ENCODE measurements around the gene MCF2L2. TPM values are rescaled to one million over a fixed set of nuclear protein-coding genes. Genes with fewer than 3 reads are reported as not detected.

The MCF2L2 gene
- total and polyA plus RNA-seq, 2 donors (not counting 1 experiment from before 2014, with no cell fraction given) = 0.03 to 1.6 TPM

DNA sequence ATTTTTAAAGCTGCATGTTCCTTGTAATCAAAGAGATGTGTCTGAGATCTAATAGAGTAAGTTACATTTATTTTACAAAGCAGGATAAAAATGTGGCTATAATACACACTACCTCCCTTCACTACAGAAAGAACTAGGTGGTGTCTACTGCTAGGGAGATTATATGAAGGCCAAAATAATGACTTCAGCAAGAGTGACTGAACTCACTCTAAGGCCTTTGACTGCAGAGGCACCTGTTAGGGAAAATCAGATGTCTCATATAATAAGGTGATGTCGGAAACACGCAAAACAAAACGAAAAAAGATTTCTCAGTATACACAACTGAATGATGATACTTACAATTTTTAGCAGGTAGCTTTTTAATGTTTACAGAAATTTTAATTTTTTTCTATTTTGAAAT lies 156.3 kb downstream of the MCF2L2 start:
- Mint-ChIP-seq H3K4me1 (no peaks in the 10 kb centered on the region), H3K27me3 (peaks cover 13% of the 10 kb centered on the region), H3K9me3 (ENCODE audit: insufficient read depth) (no peaks in the 10 kb centered on the region), H3K4me3 (no peak overlapping the region), H3K27ac (no peak overlapping the region)
- Histone ChIP-seq H3K27ac (ENCODE audit: low read length in 2 of 2) (no peak overlapping the region), H3K9me3 (ENCODE audit: control extremely low read depth in 1 of 3, control insufficient read depth in 2 of 3, insufficient read depth in 1 of 3, low read length in 2 of 3) (no peaks in the 10 kb centered on the region), H4K20me1 (ENCODE audit: control insufficient read depth, insufficient read depth, low read length, poor library complexity, severe bottlenecking) (no peaks in the 10 kb centered on the region), H2AFZ (ENCODE audit: insufficient read depth, low read depth, low read length, poor library complexity, severe bottlenecking) (no peak overlapping the region), H3K4me2 (replicated peaks; ENCODE audit: low read depth, low read length, poor library complexity, severe bottlenecking) (no peak overlapping the region), H3K9ac (ENCODE audit: low read length) (no peak overlapping the region), H3K4me3 (ENCODE audit: control extremely low read depth in 1 of 5, extremely low read depth in 1 of 5, insufficient read depth in 1 of 5, low read depth in 2 of 5, low read length in 4 of 5) (no peak overlapping the region), H3K79me2 (ENCODE audit: control insufficient read depth, insufficient read depth, low read length) (no peaks in the 10 kb centered on the region), H3K4me1 (ENCODE audit: control insufficient read depth in 2 of 2, insufficient read depth in 2 of 2, low read length in 2 of 2) (no peaks in the 10 kb centered on the region), H3K36me3 (replicated peaks in 1 of 2; ENCODE audit: control extremely low read depth in 1 of 2, control insufficient read depth in 1 of 2, extremely low read depth in 1 of 2, insufficient read depth in 2 of 2, low read length in 1 of 2) (no peaks in the 10 kb centered on the region), H3K27me3 (replicated peaks in 1 of 4; ENCODE audit: control extremely low read depth in 1 of 4, control insufficient read depth in 3 of 4, insufficient read depth in 4 of 4, low read length in 3 of 4) (no peaks in the 10 kb centered on the region)
- CTCF ChIA-PET = interaction anchor here (0.8 to 1.2 kb wide), 2 partner anchors 10 kb away, joined by 3 read pairs; no protein-coding TSS in a partner anchor
- no peak for ATAC-seq (ENCODE audit: low read depth)
- TF ChIP-seq, protein P1, sequence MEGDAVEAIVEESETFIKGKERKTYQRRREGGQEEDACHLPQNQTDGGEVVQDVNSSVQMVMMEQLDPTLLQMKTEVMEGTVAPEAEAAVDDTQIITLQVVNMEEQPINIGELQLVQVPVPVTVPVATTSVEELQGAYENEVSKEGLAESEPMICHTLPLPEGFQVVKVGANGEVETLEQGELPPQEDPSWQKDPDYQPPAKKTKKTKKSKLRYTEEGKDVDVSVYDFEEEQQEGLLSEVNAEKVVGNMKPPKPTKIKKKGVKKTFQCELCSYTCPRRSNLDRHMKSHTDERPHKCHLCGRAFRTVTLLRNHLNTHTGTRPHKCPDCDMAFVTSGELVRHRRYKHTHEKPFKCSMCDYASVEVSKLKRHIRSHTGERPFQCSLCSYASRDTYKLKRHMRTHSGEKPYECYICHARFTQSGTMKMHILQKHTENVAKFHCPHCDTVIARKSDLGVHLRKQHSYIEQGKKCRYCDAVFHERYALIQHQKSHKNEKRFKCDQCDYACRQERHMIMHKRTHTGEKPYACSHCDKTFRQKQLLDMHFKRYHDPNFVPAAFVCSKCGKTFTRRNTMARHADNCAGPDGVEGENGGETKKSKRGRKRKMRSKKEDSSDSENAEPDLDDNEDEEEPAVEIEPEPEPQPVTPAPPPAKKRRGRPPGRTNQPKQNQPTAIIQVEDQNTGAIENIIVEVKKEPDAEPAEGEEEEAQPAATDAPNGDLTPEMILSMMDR (IDR thresholded peaks at IDR 0.05) = no peak
- no peak for TF ChIP-seq EZH2 (IDR thresholded peaks at IDR 0.05; ENCODE audit: borderline replicate concordance, insufficient read depth, low read depth, low read length, poor library complexity, severe bottlenecking)
- intact Hi-C loops (cut with micrococcal nuclease) = no loop called here
- POLR2A ChIA-PET = no interaction called here
- no peak for DNase-seq
- WGBS (ENCODE audit: insufficient coverage) = no CpG with 5 or more reads among the region's 3 CpGs

DNA sequence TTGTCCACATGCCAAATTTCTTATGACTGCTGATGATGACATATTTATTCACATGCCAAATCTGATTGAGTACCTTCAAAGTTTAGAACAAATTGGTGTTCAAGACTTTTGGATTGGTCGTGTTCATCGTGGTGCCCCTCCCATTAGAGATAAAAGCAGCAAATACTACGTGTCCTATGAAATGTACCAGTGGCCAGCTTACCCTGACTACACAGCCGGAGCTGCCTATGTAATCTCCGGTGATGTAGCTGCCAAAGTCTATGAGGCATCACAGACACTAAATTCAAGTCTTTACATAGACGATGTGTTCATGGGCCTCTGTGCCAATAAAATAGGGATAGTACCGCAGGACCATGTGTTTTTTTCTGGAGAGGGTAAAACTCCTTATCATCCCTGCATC lies 158.1 kb downstream of the MCF2L2 start:
- WGBS (ENCODE audit: insufficient coverage) = 100% methylated on average over 2 of the region's 7 CpGs
- no peaks in the 10 kb centered on the region for H3K4me1 Mint-ChIP-seq
- H3K4me3 Mint-ChIP-seq = no peak overlapping the region
- no peaks in the 10 kb centered on the region for H3K9me3 ChIP-seq (ENCODE audit: control extremely low read depth in 1 of 3, control insufficient read depth in 2 of 3, insufficient read depth in 1 of 3, low read length in 2 of 3)
- no peak for ATAC-seq (ENCODE audit: low read depth)
- no peaks in the 10 kb centered on the region for H3K36me3 ChIP-seq (replicated peaks in 1 of 2; ENCODE audit: control extremely low read depth in 1 of 2, control insufficient read depth in 1 of 2, extremely low read depth in 1 of 2, insufficient read depth in 2 of 2, low read length in 1 of 2)
- no peaks in the 10 kb centered on the region for H3K79me2 ChIP-seq (ENCODE audit: control insufficient read depth, insufficient read depth, low read length)
- H3K9me3 Mint-ChIP-seq (ENCODE audit: insufficient read depth) = no peaks in the 10 kb centered on the region
- no peak for DNase-seq
- TF ChIP-seq, protein P1 (IDR thresholded peaks at IDR 0.05) = no peak
- no peak for TF ChIP-seq EZH2 (IDR thresholded peaks at IDR 0.05; ENCODE audit: borderline replicate concordance, insufficient read depth, low read depth, low read length, poor library complexity, severe bottlenecking)
- no peak overlapping the region for H2AFZ ChIP-seq (ENCODE audit: insufficient read depth, low read depth, low read length, poor library complexity, severe bottlenecking)
- ChIA-PET POLR2A (no interaction called here), CTCF (interaction anchor here (1.0 kb wide), 1 partner anchor 112 kb away, joined by 4 read pairs; no protein-coding TSS in a partner anchor)
- H3K9ac ChIP-seq (ENCODE audit: low read length) = no peak overlapping the region
- H3K4me2 ChIP-seq (replicated peaks; ENCODE audit: low read depth, low read length, poor library complexity, severe bottlenecking) = no peak overlapping the region
- intact Hi-C loops (cut with micrococcal nuclease) = no loop called here
- H3K27me3 Mint-ChIP-seq = peaks cover 15% of the 10 kb centered on the region
- H3K4me3 ChIP-seq (ENCODE audit: control extremely low read depth in 1 of 5, extremely low read depth in 1 of 5, insufficient read depth in 1 of 5, low read depth in 2 of 5, low read length in 4 of 5) = no peak overlapping the region
- H3K27me3 ChIP-seq (replicated peaks in 1 of 4; ENCODE audit: control extremely low read depth in 1 of 4, control insufficient read depth in 3 of 4, insufficient read depth in 4 of 4, low read length in 3 of 4) = no peaks in the 10 kb centered on the region
- H4K20me1 ChIP-seq (ENCODE audit: control insufficient read depth, insufficient read depth, low read length, poor library complexity, severe bottlenecking) = no peaks in the 10 kb centered on the region
- H3K4me1 ChIP-seq (ENCODE audit: control insufficient read depth in 2 of 2, insufficient read depth in 2 of 2, low read length in 2 of 2) = no peaks in the 10 kb centered on the region
- no peak overlapping the region for H3K27ac Mint-ChIP-seq
- H3K27ac ChIP-seq (ENCODE audit: low read length in 2 of 2) = no peak overlapping the region

Data from B cell (primary cell).